Activated T-cell treated with anti-CD3 and anti-CD28 coated beads, Interleukin-2, amount 50 U/mL, for 72 hours (primary cell): ENCODE measurements around the gene KRTAP9-1. TPM values are rescaled to one million over a fixed set of nuclear protein-coding genes. Genes with fewer than 3 reads are reported as not detected.
"Not testable (repeated sequence)": the region's sequence is repeated elsewhere in the genome, so short reads cannot be mapped to it uniquely, and the experiment has no call there.

Experiments
- ATAC-seq, 2 donors: fragments of 150-1000 bp; cut with Tn5 transposase; replicated peaks in 1 of 2; 2 replicates each; pipeline ENCODE4 v1.10.0; 2021; ENCODE audit warnings: moderate library complexity in 2 of 2, mild to moderate bottlenecking in 1 of 2
- DNase-seq, 2 donors: peaks; one replicate each; pipeline ENCODE4 v3.0.0; 2021 to 2022; ENCODE audit warnings: mixed read lengths in 1 of 2
- H3K27ac Mint-ChIP-seq: one replicate; pipeline ENCODE4 v1.8.0; 2022; ENCODE audit warnings: mild to moderate bottlenecking, moderate library complexity, mixed read lengths
- H3K27me3 Mint-ChIP-seq: one replicate; pipeline ENCODE4 v1.8.0; 2022; ENCODE audit warnings: low read depth, mixed read lengths
- H3K36me3 Mint-ChIP-seq, 2 donors: one replicate each; pipeline ENCODE4 v1.8.0; 2022; ENCODE audit warnings: mixed read lengths in 2 of 2, mild to moderate bottlenecking in 1 of 2; ENCODE audit not compliant: insufficient read depth in 2 of 2
- H3K4me1 Mint-ChIP-seq: one replicate; pipeline ENCODE4 v1.8.0; 2022; ENCODE audit warnings: low read depth, mixed read lengths
- H3K4me3 Mint-ChIP-seq, 2 donors: one replicate each; pipeline ENCODE4 v1.8.0; 2022; ENCODE audit warnings: mild to moderate bottlenecking in 2 of 2, mixed read lengths in 2 of 2, moderate library complexity in 2 of 2
- H3K9me3 Mint-ChIP-seq, 2 donors: one replicate each; pipeline ENCODE4 v1.8.0; 2022; ENCODE audit warnings: mixed read lengths in 2 of 2
- total RNA-seq, 2 donors: library from RNA; stranded (reverse); gene quantifications; one replicate each; pipeline ENCODE4 v1.2.3, GENCODE V29; 2022

Gene KRTAP9-1, protein sequence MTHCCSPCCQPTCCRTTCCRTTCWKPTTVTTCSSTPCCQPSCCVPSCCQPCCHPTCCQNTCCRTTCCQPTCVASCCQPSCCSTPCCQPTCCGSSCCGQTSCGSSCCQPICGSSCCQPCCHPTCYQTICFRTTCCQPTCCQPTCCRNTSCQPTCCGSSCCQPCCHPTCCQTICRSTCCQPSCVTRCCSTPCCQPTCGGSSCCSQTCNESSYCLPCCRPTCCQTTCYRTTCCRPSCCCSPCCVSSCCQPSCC
- not detected for total RNA-seq

GRCh38 chr17:41189837-41190318 is at the start of gene KRTAP9-1:
Gene KRTAP9-1, plus strand, starts transcription at chr17:41189887. Its CDS starts 0 bp downstream, at chr17:41189887.
- not testable (repeated sequence) for H3K9me3 Mint-ChIP-seq, H3K27me3 Mint-ChIP-seq, H3K36me3 Mint-ChIP-seq, H3K27ac Mint-ChIP-seq, H3K4me1 Mint-ChIP-seq, H3K4me3 Mint-ChIP-seq, ATAC-seq, DNase-seq

DNA sequence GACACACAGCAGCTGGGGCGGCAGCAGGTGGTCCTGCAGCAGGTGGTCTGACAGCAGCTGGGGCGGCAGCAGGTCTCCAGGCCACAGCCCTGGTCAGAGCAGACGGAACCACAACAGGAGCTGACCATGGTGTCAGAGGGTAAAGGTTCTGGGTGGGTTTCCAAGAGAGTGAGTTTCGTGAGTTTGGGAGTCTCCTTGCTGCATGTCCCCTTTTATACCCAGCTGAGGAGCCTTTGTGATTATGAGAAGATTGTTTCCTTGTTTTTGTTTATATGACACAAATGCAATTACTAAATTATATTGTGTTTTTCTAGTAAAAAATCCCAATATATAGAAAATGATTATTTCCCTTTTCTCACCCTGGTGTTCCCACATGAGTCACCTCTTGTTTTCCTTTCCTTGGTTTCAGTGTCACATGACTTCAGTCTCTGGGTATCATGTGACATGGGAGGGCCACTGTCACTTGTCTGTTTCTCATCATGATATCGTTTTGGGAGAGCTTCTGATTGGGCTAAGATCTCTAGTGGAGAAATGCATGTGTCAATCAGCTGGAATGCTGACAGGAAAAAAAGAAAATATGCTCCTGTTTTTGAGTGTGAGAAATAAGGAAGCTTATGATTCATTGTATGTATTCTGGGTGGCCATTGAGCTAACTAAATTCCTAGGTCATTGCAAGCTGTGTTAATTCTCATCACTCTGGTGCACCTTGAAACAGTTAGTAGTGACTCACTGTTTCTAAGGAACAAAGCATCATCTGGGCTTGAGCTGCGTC is 49.1 kb upstream of the KRTAP9-1 start, which contains the start of gene KRTAP4-6:
TSS of gene KRTAP4-6 (minus strand) at position 185 of the 772 bp plus-strand sequence. CDS start at position 128, 57 bp downstream.
- H3K27me3 Mint-ChIP-seq = no peaks in the 10 kb centered on the region
- H3K27ac Mint-ChIP-seq = no peak within 1 kb of the TSS
- DNase-seq (no peak), ATAC-seq (no peak)
- H3K9me3 Mint-ChIP-seq = peaks cover 10 to 28% of the 10 kb centered on the region in 2 donors
- H3K4me1 Mint-ChIP-seq = peaks cover 5% of the 10 kb centered on the region
- no peak within 1 kb of the TSS for H3K4me3 Mint-ChIP-seq
- peaks cover 10 to 18% of the 10 kb centered on the region in 2 donors for H3K36me3 Mint-ChIP-seq

DNA sequence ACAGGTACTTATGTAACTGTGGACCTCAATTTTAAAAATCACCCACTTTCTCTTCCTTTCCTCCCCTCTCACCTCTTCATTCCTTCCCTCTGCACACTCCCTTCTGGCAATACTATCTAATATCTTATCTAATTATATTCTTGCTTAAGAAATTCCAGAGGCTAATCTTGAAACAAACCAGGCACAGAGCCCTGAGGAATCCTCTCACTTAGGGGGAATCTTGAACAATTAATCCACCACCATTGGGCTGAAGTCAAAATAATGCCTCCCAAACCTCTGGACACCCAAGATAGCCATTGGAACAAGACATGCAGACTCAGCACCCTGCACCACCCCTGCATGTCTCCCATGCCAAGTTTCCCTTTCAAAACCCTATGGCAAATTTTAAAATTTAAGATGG is 48.3 kb upstream of the KRTAP9-1 start:
- Mint-ChIP-seq H3K9me3 (peaks cover 10 to 28% of the 10 kb centered on the region in 2 donors), H3K27ac (no peak overlapping the region), H3K27me3 (no peaks in the 10 kb centered on the region), H3K36me3 (peaks cover 10 to 18% of the 10 kb centered on the region in 2 donors), H3K4me1 (peaks cover 5% of the 10 kb centered on the region), H3K4me3 (no peak overlapping the region)
- ATAC-seq (no peak), DNase-seq (no peak)

- peaks cover 7 to 16% of the 10 kb centered on the region in 2 donors for H3K9me3 Mint-ChIP-seq
- ATAC-seq (no peak), DNase-seq (no peak)
- no peaks in the 10 kb centered on the region for H3K27me3 Mint-ChIP-seq
- no peak overlapping the region for H3K27ac Mint-ChIP-seq
- H3K4me3 Mint-ChIP-seq = no peak overlapping the region
- peaks cover 8 to 15% of the 10 kb centered on the region in 2 donors for H3K36me3 Mint-ChIP-seq
- H3K4me1 Mint-ChIP-seq = peaks cover 5% of the 10 kb centered on the region
Measured at GRCh38 chr17:41144846-41145245, 44.8 kb upstream of the KRTAP9-1 start.

DNA sequence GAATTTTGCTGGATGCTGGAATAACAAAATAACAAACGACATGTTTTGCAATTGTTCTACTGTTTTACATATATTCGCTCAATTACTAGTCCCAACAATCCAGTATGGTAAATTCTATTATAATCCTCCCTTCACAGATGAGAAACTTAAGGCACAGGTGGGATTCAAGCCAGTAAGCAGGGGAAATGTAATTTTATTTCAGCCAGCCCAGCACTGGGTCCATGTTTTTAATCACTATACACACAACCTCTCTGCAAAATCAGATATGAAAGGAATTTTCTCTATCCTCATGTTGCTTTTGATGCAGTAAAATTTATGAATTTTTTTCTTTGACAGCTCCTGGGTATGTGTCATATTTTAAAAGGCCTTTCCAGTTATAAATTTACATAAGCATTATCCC is 44.4 kb upstream of the KRTAP9-1 start:
- H3K9me3 Mint-ChIP-seq = peaks cover 7 to 16% of the 10 kb centered on the region in 2 donors
- no peak overlapping the region for H3K27ac Mint-ChIP-seq
- no peak for ATAC-seq
- H3K4me3 Mint-ChIP-seq = no peak overlapping the region
- no peaks in the 10 kb centered on the region for H3K27me3 Mint-ChIP-seq
- H3K4me1 Mint-ChIP-seq = peaks cover 5% of the 10 kb centered on the region
- peaks cover 8 to 15% of the 10 kb centered on the region in 2 donors for H3K36me3 Mint-ChIP-seq
- no peak for DNase-seq

GRCh38 chr17:41147531-41148204 is 42.0 kb upstream of the KRTAP9-1 start:
- no peak for ATAC-seq

GRCh38 chr17:41148971-41149651 is 40.6 kb upstream of the KRTAP9-1 start:
- ATAC-seq, H3K27ac Mint-ChIP-seq, H3K27me3 Mint-ChIP-seq: not testable (repeated sequence)

More at GRCh38 chr17:41147531-41148204, 42.0 kb upstream of the KRTAP9-1 start:
- no peak overlapping the region for H3K4me3 Mint-ChIP-seq
- H3K4me1 Mint-ChIP-seq = no peaks in the 10 kb centered on the region
- no peak overlapping the region for H3K27ac Mint-ChIP-seq
- H3K27me3 Mint-ChIP-seq = no peaks in the 10 kb centered on the region
- no peak for DNase-seq
- peaks cover 7 to 9% of the 10 kb centered on the region in 2 donors for H3K36me3 Mint-ChIP-seq
- H3K9me3 Mint-ChIP-seq = peaks cover 5 to 9% of the 10 kb centered on the region in 2 donors

DNA sequence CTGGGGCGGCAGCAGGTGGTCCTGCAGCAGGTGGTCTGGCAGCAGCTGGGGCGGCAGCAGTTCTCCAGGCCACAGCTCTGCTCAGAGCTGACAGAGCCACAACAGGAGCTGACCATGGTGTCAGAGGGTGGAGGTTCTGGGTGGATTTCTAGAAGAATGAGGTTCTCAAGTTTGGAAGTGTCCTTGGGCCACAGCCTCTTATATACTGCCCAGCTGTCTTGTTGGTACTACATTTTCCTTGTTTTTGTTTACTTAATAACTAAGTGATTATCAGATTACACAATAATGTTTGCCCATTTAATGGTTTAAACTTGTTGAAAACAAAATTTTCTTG is 40.1 kb upstream of the KRTAP9-1 start, which contains the start of gene KRTAP4-5:
TSS of gene KRTAP4-5 (minus strand) at position 174 of the 334 bp plus-strand sequence. CDS start at position 116, 58 bp downstream.
- no peaks in the 10 kb centered on the region for H3K9me3 Mint-ChIP-seq
- no peaks in the 10 kb centered on the region for H3K36me3 Mint-ChIP-seq

More at GRCh38 chr17:41148971-41149651, 40.6 kb upstream of the KRTAP9-1 start:
- not testable (repeated sequence) for H3K4me3 Mint-ChIP-seq, H3K9me3 Mint-ChIP-seq, DNase-seq, H3K36me3 Mint-ChIP-seq, H3K4me1 Mint-ChIP-seq

DNA sequence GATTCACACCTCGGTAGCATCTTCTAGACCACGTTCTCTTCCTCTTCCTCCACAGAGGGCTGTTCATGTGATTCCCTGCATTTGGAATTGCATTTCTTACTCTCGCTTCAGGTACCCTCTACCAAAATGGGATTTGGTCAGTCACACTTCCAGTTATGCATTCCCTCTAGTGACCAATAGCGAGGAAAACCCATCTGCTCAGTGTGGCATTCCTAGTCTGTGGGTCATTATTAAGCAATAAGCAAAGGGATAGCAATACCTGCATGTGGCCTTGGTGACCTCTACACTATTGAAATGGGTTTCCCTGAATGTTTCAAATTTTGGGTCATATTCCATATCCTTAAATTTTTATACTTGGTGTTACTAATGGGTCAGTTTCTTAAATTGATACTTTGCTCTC is 39.7 kb upstream of the KRTAP9-1 start:
- no peaks in the 10 kb centered on the region for H3K36me3 Mint-ChIP-seq
- H3K4me3 Mint-ChIP-seq = no peak overlapping the region
- no peaks in the 10 kb centered on the region for H3K27me3 Mint-ChIP-seq
- no peak for DNase-seq
- no peak for ATAC-seq
- H3K27ac Mint-ChIP-seq = no peak overlapping the region
- H3K4me1 Mint-ChIP-seq = no peaks in the 10 kb centered on the region
- H3K9me3 Mint-ChIP-seq = no peaks in the 10 kb centered on the region

More for the DNA sequence above, 40.1 kb upstream of the KRTAP9-1 start, which contains the start of gene KRTAP4-5:
- no peaks in the 10 kb centered on the region for H3K27me3 Mint-ChIP-seq
- no peaks in the 10 kb centered on the region for H3K4me1 Mint-ChIP-seq
- no peak within 1 kb of the TSS for H3K4me3 Mint-ChIP-seq
- no peak within 1 kb of the TSS for H3K27ac Mint-ChIP-seq
- ATAC-seq = no peak
- DNase-seq = no peak

- Mint-ChIP-seq H3K9me3 (no peaks in the 10 kb centered on the region), H3K4me3 (no peak overlapping the region), H3K4me1 (no peaks in the 10 kb centered on the region), H3K27ac (no peak overlapping the region), H3K27me3 (no peaks in the 10 kb centered on the region), H3K36me3 (no peaks in the 10 kb centered on the region)
- ATAC-seq (no peak), DNase-seq (no peak)
Measured at GRCh38 chr17:41151525-41151924, 38.2 kb upstream of the KRTAP9-1 start.

DNA sequence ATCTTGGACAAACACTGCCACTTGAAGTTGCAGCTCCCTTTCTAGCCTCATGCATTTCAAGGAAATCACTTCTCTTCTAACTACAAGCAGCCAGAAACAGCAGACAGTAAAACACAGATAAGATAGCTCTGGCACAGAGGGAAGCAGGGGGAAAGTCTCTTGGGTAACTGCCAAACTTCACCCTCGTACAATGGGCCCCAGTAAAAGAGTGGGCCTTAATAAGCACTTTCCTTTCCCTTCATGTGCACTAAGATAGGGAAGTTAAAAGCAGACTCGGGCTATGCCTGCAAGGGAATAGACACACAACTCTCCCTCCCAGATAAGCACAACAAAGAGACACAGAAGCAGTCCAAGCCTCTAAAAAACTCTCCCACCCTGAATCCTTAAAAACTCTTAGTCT is 35.8 kb upstream of the KRTAP9-1 start:
- ATAC-seq (no peak), DNase-seq (no peak)
- H3K27me3 Mint-ChIP-seq = no peaks in the 10 kb centered on the region
- no peaks in the 10 kb centered on the region for H3K36me3 Mint-ChIP-seq
- no peak overlapping the region for H3K27ac Mint-ChIP-seq
- no peaks in the 10 kb centered on the region for H3K9me3 Mint-ChIP-seq
- no peak overlapping the region for H3K4me3 Mint-ChIP-seq
- no peaks in the 10 kb centered on the region for H3K4me1 Mint-ChIP-seq

GRCh38 chr17:41160190-41160589 is 29.5 kb upstream of the KRTAP9-1 start:
- not testable (repeated sequence) for H3K27me3 Mint-ChIP-seq

More at GRCh38 chr17:41160190-41160589, 29.5 kb upstream of the KRTAP9-1 start:
- H3K4me1 Mint-ChIP-seq, H3K4me3 Mint-ChIP-seq, ATAC-seq, DNase-seq, H3K27ac Mint-ChIP-seq, H3K36me3 Mint-ChIP-seq, H3K9me3 Mint-ChIP-seq: not testable (repeated sequence)
